ENCODE results near the gene GNPAT.

GRCh38 chr1:231207437-231207836 lies 33.6 kb upstream of the GNPAT start:
- TF ChIP-seq ATF3 (IDR thresholded peaks at IDR 0.05; ENCODE audit: insufficient read depth, low read depth, low read length) (no peak), SUZ12 (IDR thresholded peaks at IDR 0.05; ENCODE audit: low read length) (no peak)
